Neural progenitor cell (in vitro differentiated cells): ENCODE data around the gene PODNL1. TPM values are rescaled to one million over a fixed set of nuclear protein-coding genes. Genes with fewer than 3 reads are reported as not detected.
A peak's percentile ranks its signal among the peaks of the same experiment; 100 is the strongest.

Experiments
- DNase-seq: peaks from one replicate; pipeline ENCODE4 v3.0.0-alpha.2; 2016; ENCODE audit warnings: low spot score
- H2AFZ ChIP-seq: fragments of 200-600 bp; sonication (generic); replicated peaks from 2 replicates; pipeline ENCODE4 v1.6.1; 2016; ENCODE audit warnings: antibody characterized with exemption
- H3F3A ChIP-seq: fragments of 200-600 bp; sonication (generic); 2 replicates; pipeline ENCODE4 v1.6.1; 2016; ENCODE audit warnings: antibody characterized with exemption, low read depth
- H3K27ac ChIP-seq: fragments of 200-600 bp; sonication (generic); 2 replicates; pipeline ENCODE4 v1.5.1; 2016; ENCODE audit warnings: mild to moderate bottlenecking
- H3K27me3 ChIP-seq: fragments of 200-600 bp; sonication (generic); 2 replicates; pipeline ENCODE4 v1.6.1; 2016; ENCODE audit warnings: mild to moderate bottlenecking, moderate library complexity
- H3K36me3 ChIP-seq: fragments of 200-600 bp; sonication (generic); 2 replicates; pipeline ENCODE4 v1.5.1; 2016
- H3K4me1 ChIP-seq: fragments of 200-600 bp; sonication (generic); 2 replicates; pipeline ENCODE4 v1.6.1; 2016; ENCODE audit warnings: mixed run types
- H3K4me2 ChIP-seq: fragments of 200-600 bp; sonication (generic); 2 replicates; pipeline ENCODE4 v1.6.1; 2016
- H3K4me3 ChIP-seq: fragments of 200-600 bp; sonication (generic); 2 replicates; pipeline ENCODE4 v1.5.1; 2016
- H3K79me2 ChIP-seq: fragments of 200-600 bp; sonication (generic); 2 replicates; pipeline ENCODE4 v1.6.1; 2016; ENCODE audit warnings: low read depth
- H3K9ac ChIP-seq: fragments of 200-600 bp; sonication (generic); 2 replicates; pipeline ENCODE4 v1.6.1; 2016
- H3K9me3 ChIP-seq: fragments of 200-600 bp; sonication (generic); 2 replicates; pipeline ENCODE4 v1.5.1; 2016; ENCODE audit warnings: low read depth
- H4K20me1 ChIP-seq: fragments of 200-600 bp; sonication (generic); 2 replicates; pipeline ENCODE4 v1.6.1; 2016; ENCODE audit warnings: low read depth
- H3K27ac Mint-ChIP-seq: 3 replicates; pipeline ENCODE4 v1.8.0; 2021; ENCODE audit warnings: mixed read lengths
- H3K27me3 Mint-ChIP-seq: 2 replicates; pipeline ENCODE4 v1.8.0; 2022; ENCODE audit warnings: low read depth, mild to moderate bottlenecking, inconsistent platforms, moderate library complexity, mixed read lengths; ENCODE audit not compliant: insufficient read depth
- H3K36me3 Mint-ChIP-seq: 3 replicates; pipeline ENCODE4 v1.8.0; 2021; ENCODE audit warnings: mixed read lengths
- H3K4me1 Mint-ChIP-seq: 3 replicates; pipeline ENCODE4 v1.8.0; 2021; ENCODE audit warnings: mixed read lengths
- H3K4me3 Mint-ChIP-seq: 3 replicates; pipeline ENCODE4 v1.8.0; 2021; ENCODE audit warnings: mild to moderate bottlenecking, moderate library complexity, mixed read lengths
- H3K9me3 Mint-ChIP-seq: 3 replicates; pipeline ENCODE4 v1.8.0; 2020; ENCODE audit warnings: mixed read lengths
- EZH2 ChIP-seq: fragments of 200-600 bp; sonication (generic); IDR thresholded peaks from 2 replicates; pipeline ENCODE4 v1.6.1; 2017; ENCODE audit warnings: antibody characterized with exemption, mild to moderate bottlenecking, moderate library complexity
- EZH2phosphoT487 ChIP-seq: fragments of 200-600 bp; sonication (generic); IDR thresholded peaks from 2 replicates; pipeline ENCODE4 v1.6.1; 2017; ENCODE audit warnings: antibody characterized with exemption
- total RNA-seq: library from RNA; depleted of rRNA; stranded (reverse); fragments of >200 nt; gene quantifications from 2 replicates; pipeline ENCODE4 v1.2.3, GENCODE V29; 2015; ENCODE audit warnings: low replicate concordance
- TF ChIP-seq, protein P1 (sequence below): fragments of 200-600 bp; sonication (generic); IDR thresholded peaks from 2 replicates; pipeline ENCODE4 v1.5.1; 2017; ENCODE audit warnings: antibody characterized with exemption, mild to moderate bottlenecking

The PODNL1 gene, protein sequence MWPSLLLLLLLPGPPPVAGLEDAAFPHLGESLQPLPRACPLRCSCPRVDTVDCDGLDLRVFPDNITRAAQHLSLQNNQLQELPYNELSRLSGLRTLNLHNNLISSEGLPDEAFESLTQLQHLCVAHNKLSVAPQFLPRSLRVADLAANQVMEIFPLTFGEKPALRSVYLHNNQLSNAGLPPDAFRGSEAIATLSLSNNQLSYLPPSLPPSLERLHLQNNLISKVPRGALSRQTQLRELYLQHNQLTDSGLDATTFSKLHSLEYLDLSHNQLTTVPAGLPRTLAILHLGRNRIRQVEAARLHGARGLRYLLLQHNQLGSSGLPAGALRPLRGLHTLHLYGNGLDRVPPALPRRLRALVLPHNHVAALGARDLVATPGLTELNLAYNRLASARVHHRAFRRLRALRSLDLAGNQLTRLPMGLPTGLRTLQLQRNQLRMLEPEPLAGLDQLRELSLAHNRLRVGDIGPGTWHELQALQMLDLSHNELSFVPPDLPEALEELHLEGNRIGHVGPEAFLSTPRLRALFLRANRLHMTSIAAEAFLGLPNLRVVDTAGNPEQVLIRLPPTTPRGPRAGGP
- 1.9 TPM in 1 of 2 replicates, not detected in the other for total RNA-seq

DNA sequence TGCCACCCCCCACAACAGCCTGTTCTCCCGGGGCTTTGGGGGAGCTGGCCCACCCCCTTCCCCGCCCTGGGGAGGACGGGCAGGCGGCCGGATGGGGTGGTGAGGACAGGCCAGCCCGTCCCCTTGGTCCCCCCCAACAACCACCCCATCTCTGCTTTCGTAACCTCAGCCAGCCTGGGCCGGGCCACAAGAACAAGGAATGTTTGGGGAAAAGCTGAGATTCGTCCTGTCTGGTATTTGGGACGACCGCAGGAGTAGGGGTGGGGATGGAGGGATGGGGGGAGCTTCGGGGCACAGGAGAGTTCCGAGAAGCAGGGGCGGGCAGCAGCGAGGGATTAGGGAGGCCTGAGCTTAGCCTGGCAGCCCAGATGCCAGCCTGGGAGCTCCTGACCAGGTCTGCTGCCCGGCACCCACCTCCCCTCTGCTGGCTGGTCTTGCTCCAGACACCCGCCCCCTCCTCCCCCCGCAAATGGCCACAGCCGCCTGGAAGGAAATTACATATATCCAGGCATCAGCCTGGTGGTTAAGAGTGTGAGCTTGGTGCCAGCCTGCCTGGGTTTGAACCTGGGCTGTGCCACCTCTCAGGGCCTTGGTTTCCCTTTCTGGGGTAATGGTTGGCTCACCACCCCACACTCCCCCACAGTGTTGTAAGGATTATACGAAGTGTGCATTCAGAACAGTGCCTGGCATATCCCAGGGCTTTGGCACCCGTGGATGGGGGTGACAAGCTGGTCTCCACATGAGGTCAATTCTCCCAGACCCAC is at the start of gene PODNL1:
Gene PODNL1 (minus strand): TSS at position 117 of the 764 bp plus-strand sequence. CDS start 236 bp downstream, outside the sequence.
- TF ChIP-seq EZH2phosphoT487, result no peak
- TF ChIP-seq EZH2, result no peak
- TF ChIP-seq, protein P1, sequence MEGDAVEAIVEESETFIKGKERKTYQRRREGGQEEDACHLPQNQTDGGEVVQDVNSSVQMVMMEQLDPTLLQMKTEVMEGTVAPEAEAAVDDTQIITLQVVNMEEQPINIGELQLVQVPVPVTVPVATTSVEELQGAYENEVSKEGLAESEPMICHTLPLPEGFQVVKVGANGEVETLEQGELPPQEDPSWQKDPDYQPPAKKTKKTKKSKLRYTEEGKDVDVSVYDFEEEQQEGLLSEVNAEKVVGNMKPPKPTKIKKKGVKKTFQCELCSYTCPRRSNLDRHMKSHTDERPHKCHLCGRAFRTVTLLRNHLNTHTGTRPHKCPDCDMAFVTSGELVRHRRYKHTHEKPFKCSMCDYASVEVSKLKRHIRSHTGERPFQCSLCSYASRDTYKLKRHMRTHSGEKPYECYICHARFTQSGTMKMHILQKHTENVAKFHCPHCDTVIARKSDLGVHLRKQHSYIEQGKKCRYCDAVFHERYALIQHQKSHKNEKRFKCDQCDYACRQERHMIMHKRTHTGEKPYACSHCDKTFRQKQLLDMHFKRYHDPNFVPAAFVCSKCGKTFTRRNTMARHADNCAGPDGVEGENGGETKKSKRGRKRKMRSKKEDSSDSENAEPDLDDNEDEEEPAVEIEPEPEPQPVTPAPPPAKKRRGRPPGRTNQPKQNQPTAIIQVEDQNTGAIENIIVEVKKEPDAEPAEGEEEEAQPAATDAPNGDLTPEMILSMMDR, result no peak
- peak within 1 kb of the TSS; percentile 70 for H3K4me3 Mint-ChIP-seq
- peak; percentile 28 for DNase-seq
- H3K36me3 Mint-ChIP-seq, result no peaks in the 10 kb centered on the region
- peaks cover 28% of the 10 kb centered on the region for H3K4me1 Mint-ChIP-seq
- Histone ChIP-seq H3K36me3 (no peaks in the 10 kb centered on the region), H3K4me1 (peaks cover 22% of the 10 kb centered on the region), H3K4me3 (peak within 1 kb of the TSS; percentile 19), H2AFZ (peak within 1 kb of the TSS; percentile 92), H3K4me2 (peak within 1 kb of the TSS; percentile 80), H3K79me2 (no peaks in the 10 kb centered on the region), H3K27me3 (no peaks in the 10 kb centered on the region), H3F3A (peaks cover 10% of the 10 kb centered on the region), H3K9me3 (no peaks in the 10 kb centered on the region), H3K27ac (no peak within 1 kb of the TSS), H3K9ac (no peak within 1 kb of the TSS), H4K20me1 (no peaks in the 10 kb centered on the region)
- H3K27ac Mint-ChIP-seq, result peak within 1 kb of the TSS; percentile 58
- no peaks in the 10 kb centered on the region for H3K9me3 Mint-ChIP-seq
- peaks cover 12% of the 10 kb centered on the region for H3K27me3 Mint-ChIP-seq

DNA sequence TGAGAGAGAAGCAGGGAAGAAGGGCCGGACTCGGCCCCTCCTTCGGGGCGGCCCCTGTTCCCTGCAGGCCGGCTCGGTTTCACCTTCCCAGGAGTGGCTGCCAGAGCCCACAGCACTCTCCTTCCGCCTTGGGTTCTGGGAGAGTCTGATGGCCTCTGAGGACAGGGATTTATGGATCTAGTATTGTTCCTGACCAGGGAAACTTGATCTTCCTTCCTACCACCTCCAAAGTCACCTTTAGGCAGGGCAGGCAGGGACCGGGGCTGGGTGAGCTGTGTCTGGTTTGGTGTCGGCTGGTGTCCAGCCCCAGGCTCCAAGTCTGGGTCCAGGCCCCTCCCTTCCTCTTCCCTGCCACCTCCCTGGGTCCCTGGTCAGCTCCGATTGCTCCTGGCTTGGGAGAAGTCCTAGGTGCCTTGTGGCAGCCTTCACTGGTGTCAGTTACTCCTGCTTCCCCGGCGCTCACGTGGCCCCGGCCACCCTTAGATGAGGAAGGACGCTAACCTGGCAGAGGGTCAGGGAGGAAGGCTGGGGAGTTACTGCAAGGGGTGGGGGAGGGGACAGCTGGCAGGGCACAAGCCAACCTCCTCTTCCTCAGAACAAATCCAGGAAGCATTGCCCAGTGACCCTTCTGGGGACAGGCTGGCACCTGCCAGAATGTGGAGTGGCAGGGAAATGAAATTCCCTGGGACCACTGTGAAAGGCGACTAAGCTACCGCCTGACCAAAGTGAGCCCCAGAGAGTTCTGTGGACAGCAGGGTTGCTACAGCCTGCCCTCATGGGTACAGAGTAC is 49.1 kb upstream of the PODNL1 start:
- H3K27ac Mint-ChIP-seq, result no peak overlapping the region
- Histone ChIP-seq H3K4me1 (peaks cover 17% of the 10 kb centered on the region), H3K27ac (no peak overlapping the region), H3K36me3 (no peaks in the 10 kb centered on the region), H3F3A (no peaks in the 10 kb centered on the region), H2AFZ (no peak overlapping the region), H3K4me3 (no peak overlapping the region), H3K9ac (no peak overlapping the region), H3K79me2 (no peaks in the 10 kb centered on the region), H3K9me3 (no peaks in the 10 kb centered on the region), H4K20me1 (peaks cover 11% of the 10 kb centered on the region), H3K27me3 (no peaks in the 10 kb centered on the region), H3K4me2 (no peak overlapping the region)
- TF ChIP-seq, protein P1, result no peak
- no peak for TF ChIP-seq EZH2
- no peak for TF ChIP-seq EZH2phosphoT487
- H3K9me3 Mint-ChIP-seq, result no peaks in the 10 kb centered on the region
- H3K27me3 Mint-ChIP-seq, result peaks cover 3% of the 10 kb centered on the region
- H3K4me3 Mint-ChIP-seq, result no peak overlapping the region
- no peak for DNase-seq
- H3K4me1 Mint-ChIP-seq, result peaks cover 30% of the 10 kb centered on the region
- peaks cover 14% of the 10 kb centered on the region for H3K36me3 Mint-ChIP-seq

DNA sequence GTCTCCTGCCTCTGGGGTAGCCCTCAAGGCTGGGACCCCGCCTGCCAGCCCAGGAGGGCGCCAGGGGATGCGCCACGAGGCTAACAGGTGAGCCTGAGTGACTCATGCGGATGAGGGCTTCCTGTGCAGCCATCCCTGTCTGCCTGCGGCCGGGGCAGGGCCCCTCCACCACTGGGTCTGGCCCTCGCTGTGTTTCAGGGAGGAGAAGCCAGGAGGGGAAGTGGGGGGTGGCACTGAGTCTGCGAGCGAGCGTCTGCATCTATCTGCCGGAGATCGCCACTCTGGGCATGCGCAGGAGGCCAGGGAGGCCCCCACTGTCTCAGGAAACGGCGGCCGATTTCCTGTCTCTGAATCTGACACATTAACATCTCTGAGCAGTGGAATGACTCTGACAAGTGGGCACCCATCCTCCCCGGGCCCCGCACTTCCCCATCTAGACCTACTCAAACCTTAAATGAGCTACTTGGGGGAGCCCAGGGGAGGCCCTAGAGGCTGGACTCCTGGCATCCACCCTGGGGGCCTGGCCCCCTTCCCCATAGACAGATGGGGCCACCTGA is 48.2 kb upstream of the PODNL1 start:
- H3K9me3 Mint-ChIP-seq, result no peaks in the 10 kb centered on the region
- no peaks in the 10 kb centered on the region for H3K9me3 ChIP-seq
- no peak overlapping the region for H3K27ac Mint-ChIP-seq
- peaks cover 11% of the 10 kb centered on the region for H4K20me1 ChIP-seq
- H3K4me1 Mint-ChIP-seq, result peaks cover 30% of the 10 kb centered on the region
- peak; percentile 55 for DNase-seq
- H3K79me2 ChIP-seq, result no peaks in the 10 kb centered on the region
- TF ChIP-seq EZH2, result no peak
- TF ChIP-seq EZH2phosphoT487, result no peak
- no peaks in the 10 kb centered on the region for H3F3A ChIP-seq
- H3K27me3 Mint-ChIP-seq, result no peaks in the 10 kb centered on the region
- peak overlapping the region; percentile 40 for H3K4me2 ChIP-seq
- peaks cover 12% of the 10 kb centered on the region for H3K36me3 Mint-ChIP-seq
- H3K36me3 ChIP-seq, result no peaks in the 10 kb centered on the region
- no peak overlapping the region for H3K4me3 ChIP-seq
- no peak overlapping the region for H2AFZ ChIP-seq
- no peak overlapping the region for H3K27ac ChIP-seq
- H3K9ac ChIP-seq, result no peak overlapping the region
- no peak overlapping the region for H3K4me3 Mint-ChIP-seq
- H3K27me3 ChIP-seq, result no peaks in the 10 kb centered on the region
- peaks cover 17% of the 10 kb centered on the region for H3K4me1 ChIP-seq
